GM23248 (cell line): ENCODE results near the gene LCLAT1. TPM values are rescaled to one million over a fixed set of nuclear protein-coding genes. Genes with fewer than 3 reads are reported as not detected.
A peak's percentile ranks its signal among the peaks of the same experiment; 100 is the strongest.

Experiments
- DNase-seq: peaks from one replicate; pipeline ENCODE4 v3.0.0-alpha.2; 2015
- H2AFZ ChIP-seq: fragments of 200-600 bp; sonication (generic); 2 replicates; pipeline ENCODE4 v1.6.1; 2016; ENCODE audit warnings: antibody characterized with exemption
- H3F3A ChIP-seq: fragments of 200-600 bp; sonication (generic); 2 replicates; pipeline ENCODE4 v1.6.1; 2016; ENCODE audit warnings: mild to moderate bottlenecking, antibody characterized with exemption, mixed run types; ENCODE audit not compliant: insufficient read depth
- H3K27ac ChIP-seq: fragments of 200-600 bp; sonication (generic); 2 replicates; pipeline ENCODE4 v1.5.1; 2016; ENCODE audit warnings: mild to moderate bottlenecking
- H3K27me3 ChIP-seq: fragments of 200-600 bp; sonication (generic); replicated peaks from 2 replicates; pipeline ENCODE4 v1.6.1; 2016; ENCODE audit warnings: mild to moderate bottlenecking; ENCODE audit not compliant: insufficient read depth
- H3K36me3 ChIP-seq: fragments of 200-600 bp; sonication (generic); 2 replicates; pipeline ENCODE4 v1.6.1; 2016; ENCODE audit warnings: low read depth, mild to moderate bottlenecking
- H3K4me1 ChIP-seq: fragments of 200-600 bp; sonication (generic); 2 replicates; pipeline ENCODE4 v1.6.1; 2016; ENCODE audit warnings: mild to moderate bottlenecking; ENCODE audit not compliant: insufficient read depth
- H3K4me2 ChIP-seq: fragments of 200-600 bp; sonication (generic); one replicate; pipeline ENCODE4 v1.6.1; 2016; ENCODE audit warnings: mild to moderate bottlenecking; ENCODE audit not compliant: unreplicated experiment
- H3K4me3 ChIP-seq: fragments of 200-600 bp; sonication (generic); 2 replicates; pipeline ENCODE4 v1.5.1; 2016; ENCODE audit warnings: mild to moderate bottlenecking
- H3K79me2 ChIP-seq: fragments of 200-600 bp; sonication (generic); 2 replicates; pipeline ENCODE4 v1.6.1; 2016; ENCODE audit warnings: mild to moderate bottlenecking; ENCODE audit not compliant: insufficient read depth
- H3K9ac ChIP-seq: fragments of 200-600 bp; sonication (generic); 2 replicates; pipeline ENCODE4 v1.6.1; 2016; ENCODE audit warnings: mild to moderate bottlenecking
- H3K9me2 ChIP-seq: fragments of 200-600 bp; sonication (generic); 2 replicates; pipeline ENCODE4 v1.6.1; 2016; ENCODE audit warnings: mixed run types, mild to moderate bottlenecking, moderate library complexity; ENCODE audit not compliant: insufficient read depth
- H3K9me3 ChIP-seq: fragments of 200-600 bp; sonication (generic); one replicate; pipeline ENCODE4 v1.6.1; 2017; ENCODE audit warnings: low read depth
- H4K20me1 ChIP-seq: fragments of 200-600 bp; sonication (generic); 2 replicates; pipeline ENCODE4 v1.6.0; 2016; ENCODE audit not compliant: insufficient read depth
- EZH2 ChIP-seq: fragments of 200-600 bp; sonication (generic); IDR thresholded peaks from 2 replicates; pipeline ENCODE4 v1.6.1; 2018; ENCODE audit warnings: antibody characterized with exemption, mild to moderate bottlenecking; ENCODE audit not compliant: insufficient read depth, poor library complexity, severe bottlenecking
- EZH2phosphoT487 ChIP-seq: fragments of 200-600 bp; sonication (generic); IDR thresholded peaks from 2 replicates; pipeline ENCODE4 v1.6.1; 2018; ENCODE audit warnings: antibody characterized with exemption, moderate library complexity, mild to moderate bottlenecking, low read depth; ENCODE audit not compliant: insufficient read depth
- WGBS, 2 experiments: methylation state at CpG; one replicate each; pipeline ENCODE4 v1.1.6; 2015 to 2017; ENCODE audit warnings: low lambda C conversion rate in 2 of 2, low coverage in 1 of 2; ENCODE audit errors: missing lambda C conversion rate in 2 of 2; 5-methylcytosine and 5-hydroxymethylcytosine counted together
- in situ Hi-C: fragments of 300-500 bp; cut with MboI; formaldehyde crosslinking; loops from 2 replicates; pipeline ENCODE4 v1.15.0; 2020
- polyA plus RNA-seq: library from polyadenylated mRNA; unstranded; fragments of >200 nt; fragmentation: Nextera tagmentation; extraction: Ambion mirVana; gene quantifications from 2 replicates; pipeline ENCODE4 v1.2.1, GENCODE V29; 2016
- total RNA-seq: library from RNA; depleted of rRNA; stranded (reverse); fragments of >200 nt; shearing (Covaris generic); gene quantifications from 2 replicates; pipeline ENCODE4 v1.2.3, GENCODE V29; 2014

Gene LCLAT1
- total and polyA plus RNA-seq, 2 experiments from 2014 or later: 29.7 to 32.3 TPM

- in situ Hi-C loops: no loop called here
- Histone ChIP-seq H4K20me1 (no peaks in the 10 kb centered on the region), H3K4me2 (no peak overlapping the region), H3K9ac (no peak overlapping the region), H3K36me3 (no peaks in the 10 kb centered on the region), H3K79me2 (no peaks in the 10 kb centered on the region), H2AFZ (no peak overlapping the region), H3K4me3 (no peak overlapping the region), H3K9me3 (no peaks in the 10 kb centered on the region), H3K4me1 (peaks cover 32% of the 10 kb centered on the region), H3F3A (peaks cover 28% of the 10 kb centered on the region), H3K27me3 (no peaks in the 10 kb centered on the region), H3K9me2 (no peaks in the 10 kb centered on the region), H3K27ac (no peak overlapping the region)
- 44 to 54% methylated on average over 7 of the region's 7 CpGs for WGBS, 2 experiments
- no peak for DNase-seq
- no peak for TF ChIP-seq EZH2
- no peak for TF ChIP-seq EZH2phosphoT487
Observed at GRCh38 chr2:30412684-30413570, 34.1 kb upstream of the LCLAT1 start.

GRCh38 chr2:30414961-30415360, 32.1 kb upstream of the LCLAT1 start:
- no peak overlapping the region for H3K4me3 ChIP-seq
- in situ Hi-C loops: no loop called here
- no peaks in the 10 kb centered on the region for H3K9me2 ChIP-seq
- no peaks in the 10 kb centered on the region for H3K9me3 ChIP-seq
- H3K4me1 ChIP-seq: peaks cover 12% of the 10 kb centered on the region
- no peaks in the 10 kb centered on the region for H3K36me3 ChIP-seq
- WGBS, 2 experiments: 62 to 68% methylated on average over 2 of the region's 2 CpGs
- H3F3A ChIP-seq: peaks cover 8% of the 10 kb centered on the region
- no peak for DNase-seq
- TF ChIP-seq EZH2phosphoT487 (no peak), EZH2 (no peak)
- H2AFZ ChIP-seq: no peak overlapping the region
- H3K27ac ChIP-seq: no peak overlapping the region
- no peak overlapping the region for H3K4me2 ChIP-seq
- H3K9ac ChIP-seq: no peak overlapping the region
- H4K20me1 ChIP-seq: no peaks in the 10 kb centered on the region
- H3K79me2 ChIP-seq: no peaks in the 10 kb centered on the region
- H3K27me3 ChIP-seq: no peaks in the 10 kb centered on the region

GRCh38 chr2:30417253-30417652, 29.8 kb upstream of the LCLAT1 start:
- no peak for DNase-seq
- H3K27ac ChIP-seq: no peak overlapping the region

GRCh38 chr2:30421026-30421603, 25.9 kb upstream of the LCLAT1 start:
- Histone ChIP-seq H3K4me2 (peak overlapping the region; percentile 80), H3K79me2 (no peaks in the 10 kb centered on the region), H3F3A (peaks cover 35% of the 10 kb centered on the region), H4K20me1 (no peaks in the 10 kb centered on the region), H3K27ac (peak overlapping the region; percentile 97), H3K4me3 (peak overlapping the region; percentile 53), H3K9me2 (no peaks in the 10 kb centered on the region), H3K27me3 (no peaks in the 10 kb centered on the region), H3K4me1 (peaks cover 45% of the 10 kb centered on the region), H2AFZ (peak overlapping the region; percentile 77), H3K36me3 (no peaks in the 10 kb centered on the region), H3K9me3 (no peaks in the 10 kb centered on the region), H3K9ac (peak overlapping the region; percentile 78)
- 91 to 97% methylated on average over 3 of the region's 3 CpGs for WGBS, 2 experiments
- no peak for DNase-seq
- TF ChIP-seq EZH2phosphoT487 (no peak), EZH2 (no peak)
- in situ Hi-C loops: no loop called here

More at GRCh38 chr2:30417253-30417652, 29.8 kb upstream of the LCLAT1 start:
- H3K36me3 ChIP-seq: no peaks in the 10 kb centered on the region
- H3K27me3 ChIP-seq: no peaks in the 10 kb centered on the region
- H3K9ac ChIP-seq: no peak overlapping the region
- H3K9me2 ChIP-seq: no peaks in the 10 kb centered on the region
- in situ Hi-C loops: no loop called here
- H3K79me2 ChIP-seq: no peaks in the 10 kb centered on the region
- no peak for TF ChIP-seq EZH2phosphoT487
- no peak for TF ChIP-seq EZH2
- H3F3A ChIP-seq: peaks cover 11% of the 10 kb centered on the region
- H3K4me1 ChIP-seq: peaks cover 15% of the 10 kb centered on the region
- no peaks in the 10 kb centered on the region for H4K20me1 ChIP-seq
- 0 out of 2 replicates have a peak overlapping the region, but pooled peaks have one; percentile 17 for H2AFZ ChIP-seq
- H3K4me2 ChIP-seq: no peak overlapping the region
- no peaks in the 10 kb centered on the region for H3K9me3 ChIP-seq
- H3K4me3 ChIP-seq: no peak overlapping the region
- WGBS, 2 experiments: 62 to 72% methylated on average over 3 of the region's 3 CpGs
